Activated naive CD8-positive, alpha-beta T cell treated with anti-CD3 and anti-CD28 coated beads for 36 hours (primary cell): Measurements from ENCODE around the gene SF3B1. TPM values are rescaled to one million over a fixed set of nuclear protein-coding genes. Genes with fewer than 3 reads are reported as not detected.
"Not testable (repeated sequence)": the region's sequence is repeated elsewhere in the genome, so short reads cannot be mapped to it uniquely, and the experiment has no call there.

Source experiments
- DNase-seq: peaks from one replicate; pipeline ENCODE4 v3.0.0; 2021
- H3K27ac Mint-ChIP-seq: one replicate; pipeline ENCODE4 v1.8.0; 2022; ENCODE audit warnings: mild to moderate bottlenecking, moderate library complexity, mixed read lengths
- H3K27me3 Mint-ChIP-seq: one replicate; pipeline ENCODE4 v1.8.0; 2022; ENCODE audit warnings: mild to moderate bottlenecking, mixed read lengths
- H3K36me3 Mint-ChIP-seq: one replicate; pipeline ENCODE4 v1.8.0; 2021; ENCODE audit warnings: mild to moderate bottlenecking, mixed read lengths
- H3K4me1 Mint-ChIP-seq: one replicate; pipeline ENCODE4 v1.8.0; 2021; ENCODE audit warnings: mixed read lengths
- H3K4me3 Mint-ChIP-seq: one replicate; pipeline ENCODE4 v1.8.0; 2022; ENCODE audit warnings: mild to moderate bottlenecking, moderate library complexity, mixed read lengths
- H3K9me3 Mint-ChIP-seq: one replicate; pipeline ENCODE4 v1.8.0; 2022; ENCODE audit warnings: mixed read lengths
- total RNA-seq, 2 experiments: library from RNA; stranded (reverse); gene quantifications; one replicate each; pipeline ENCODE4 v1.2.3, GENCODE V29; 2021

Gene SF3B1
- 100 to 1,000 TPM; 230 to 241 TPM for total RNA-seq

GRCh38 chr2:197434541-197435513, at the start of gene SF3B1:
Gene SF3B1 (minus strand): TSS chr2:197435028. CDS start chr2:197434999, 29 bp downstream.
- Mint-ChIP-seq H3K27ac (peak within 1 kb of the TSS; percentile 100), H3K27me3 (no peaks in the 10 kb centered on the region), H3K4me3 (peak within 1 kb of the TSS; percentile 93), H3K9me3 (no peaks in the 10 kb centered on the region), H3K4me1 (peaks cover 46% of the 10 kb centered on the region), H3K36me3 (peaks cover 20% of the 10 kb centered on the region)
- DNase-seq, result peak; percentile 99

- not testable (repeated sequence) for DNase-seq, H3K4me3 Mint-ChIP-seq, H3K4me1 Mint-ChIP-seq, H3K27me3 Mint-ChIP-seq
- Mint-ChIP-seq H3K27ac (peak overlapping the region; percentile 25), H3K9me3 (peaks cover 19% of the 10 kb centered on the region), H3K36me3 (peaks cover 80% of the 10 kb centered on the region)
Observed at GRCh38 chr2:197484248-197484647, 49.4 kb upstream of the SF3B1 start.

- H3K9me3 Mint-ChIP-seq, result peaks cover 13% of the 10 kb centered on the region
- peaks cover 57% of the 10 kb centered on the region for H3K36me3 Mint-ChIP-seq
- no peak for DNase-seq
- H3K4me1 Mint-ChIP-seq, result peaks cover 1% of the 10 kb centered on the region
- no peak overlapping the region for H3K4me3 Mint-ChIP-seq
- H3K27me3 Mint-ChIP-seq, result no peaks in the 10 kb centered on the region
- H3K27ac Mint-ChIP-seq, result no peak overlapping the region
Observed at GRCh38 chr2:197480165-197481036, 45.6 kb upstream of the SF3B1 start.

GRCh38 chr2:197477797-197478196, 43.0 kb upstream of the SF3B1 start:
- H3K9me3 Mint-ChIP-seq, result peaks cover 2% of the 10 kb centered on the region
- H3K4me1 Mint-ChIP-seq, result no peaks in the 10 kb centered on the region
- H3K27ac Mint-ChIP-seq, result no peak overlapping the region
- no peak for DNase-seq
- H3K27me3 Mint-ChIP-seq, result no peaks in the 10 kb centered on the region
- H3K4me3 Mint-ChIP-seq, result no peak overlapping the region
- peaks cover 35% of the 10 kb centered on the region for H3K36me3 Mint-ChIP-seq

- no peaks in the 10 kb centered on the region for H3K9me3 Mint-ChIP-seq
- H3K36me3 Mint-ChIP-seq, result peaks cover 14% of the 10 kb centered on the region
- no peaks in the 10 kb centered on the region for H3K27me3 Mint-ChIP-seq
- H3K27ac Mint-ChIP-seq, result no peak overlapping the region
- no peaks in the 10 kb centered on the region for H3K4me1 Mint-ChIP-seq
- no peak overlapping the region for H3K4me3 Mint-ChIP-seq
- DNase-seq, result no peak
Observed at GRCh38 chr2:197472166-197472565, 37.3 kb upstream of the SF3B1 start.

GRCh38 chr2:197464175-197464574, 29.3 kb upstream of the SF3B1 start:
- Mint-ChIP-seq H3K36me3 (peaks cover 24% of the 10 kb centered on the region), H3K4me3 (no peak overlapping the region), H3K9me3 (no peaks in the 10 kb centered on the region), H3K4me1 (peaks cover 12% of the 10 kb centered on the region), H3K27me3 (no peaks in the 10 kb centered on the region), H3K27ac (no peak overlapping the region)
- DNase-seq, result no peak

- Mint-ChIP-seq H3K4me1 (peaks cover 33% of the 10 kb centered on the region), H3K36me3 (peaks cover 17% of the 10 kb centered on the region), H3K4me3 (no peak overlapping the region), H3K9me3 (no peaks in the 10 kb centered on the region), H3K27me3 (no peaks in the 10 kb centered on the region), H3K27ac (no peak overlapping the region)
- DNase-seq, result no peak
Observed at GRCh38 chr2:197461057-197461456, 26.2 kb upstream of the SF3B1 start.

GRCh38 chr2:197460649-197461048, 25.8 kb upstream of the SF3B1 start:
- DNase-seq, result no peak
- Mint-ChIP-seq H3K4me1 (peaks cover 34% of the 10 kb centered on the region), H3K27ac (no peak overlapping the region), H3K4me3 (no peak overlapping the region), H3K36me3 (peaks cover 20% of the 10 kb centered on the region), H3K9me3 (peaks cover 1% of the 10 kb centered on the region), H3K27me3 (no peaks in the 10 kb centered on the region)

- H3K27ac Mint-ChIP-seq, result no peak overlapping the region
- H3K27me3 Mint-ChIP-seq, result no peaks in the 10 kb centered on the region
- H3K4me3 Mint-ChIP-seq, result peak overlapping the region; percentile 22
- H3K4me1 Mint-ChIP-seq, result peaks cover 50% of the 10 kb centered on the region
- no peak for DNase-seq
- H3K9me3 Mint-ChIP-seq, result peaks cover 1% of the 10 kb centered on the region
- H3K36me3 Mint-ChIP-seq, result peaks cover 13% of the 10 kb centered on the region
Observed at GRCh38 chr2:197455428-197455827, 20.6 kb upstream of the SF3B1 start.

GRCh38 chr2:197454923-197455322, 20.1 kb upstream of the SF3B1 start:
- Mint-ChIP-seq H3K9me3 (peaks cover 1% of the 10 kb centered on the region), H3K4me1 (peaks cover 50% of the 10 kb centered on the region), H3K27ac (peak overlapping the region; percentile 100), H3K27me3 (no peaks in the 10 kb centered on the region), H3K4me3 (peak overlapping the region; percentile 96), H3K36me3 (peaks cover 13% of the 10 kb centered on the region)
- DNase-seq, result no peak

GRCh38 chr2:197453914-197454398, 19.1 kb upstream of the SF3B1 start:
- peaks cover 13% of the 10 kb centered on the region for H3K36me3 Mint-ChIP-seq
- H3K27ac Mint-ChIP-seq, result peak overlapping the region; percentile 100
- H3K9me3 Mint-ChIP-seq, result peaks cover 1% of the 10 kb centered on the region
- peak overlapping the region; percentile 96 for H3K4me3 Mint-ChIP-seq
- DNase-seq, result peak; percentile 15
- peaks cover 42% of the 10 kb centered on the region for H3K4me1 Mint-ChIP-seq
- no peaks in the 10 kb centered on the region for H3K27me3 Mint-ChIP-seq

- DNase-seq, result peak; percentile 99
- peak within 1 kb of the TSS; percentile 96 for H3K4me3 Mint-ChIP-seq
- H3K27ac Mint-ChIP-seq, result peak within 1 kb of the TSS; percentile 100
- H3K9me3 Mint-ChIP-seq, result peaks cover 1% of the 10 kb centered on the region
- H3K4me1 Mint-ChIP-seq, result peaks cover 36% of the 10 kb centered on the region
- peaks cover 12% of the 10 kb centered on the region for H3K36me3 Mint-ChIP-seq
- H3K27me3 Mint-ChIP-seq, result no peaks in the 10 kb centered on the region
Observed at GRCh38 chr2:197453123-197453913, 18.5 kb upstream of the SF3B1 start, which contains the start of gene COQ10B. Gene COQ10B (plus strand): TSS chr2:197453552. CDS start chr2:197453561, 9 bp downstream.

- Mint-ChIP-seq H3K9me3 (peaks cover 1% of the 10 kb centered on the region), H3K27ac (peak overlapping the region; percentile 100), H3K27me3 (no peaks in the 10 kb centered on the region), H3K36me3 (peaks cover 11% of the 10 kb centered on the region), H3K4me1 (peaks cover 32% of the 10 kb centered on the region), H3K4me3 (peak overlapping the region; percentile 96)
- DNase-seq, result no peak
Observed at GRCh38 chr2:197452754-197453122, 17.9 kb upstream of the SF3B1 start.

GRCh38 chr2:197450935-197451358, 16.1 kb upstream of the SF3B1 start:
- not testable (repeated sequence) for H3K27me3 Mint-ChIP-seq, H3K36me3 Mint-ChIP-seq, H3K4me3 Mint-ChIP-seq, H3K27ac Mint-ChIP-seq, H3K9me3 Mint-ChIP-seq, DNase-seq
- peaks cover 18% of the 10 kb centered on the region for H3K4me1 Mint-ChIP-seq
